ENCODE results near the gene FAM174B.

Gene FAM174B

GRCh38 chr15:92653836-92654539, 1.6 kb downstream of the FAM174B start:
- POLR2A ChIA-PET = interaction anchor here (2.0 kb wide), 1 partner anchor 10 kb away, joined by 6 read pairs; no protein-coding TSS in a partner anchor
- CTCF ChIA-PET = interaction anchor here (1.0 to 2.7 kb wide), 6 partner anchors 9 to 132 kb away, joined by 3 to 9 read pairs (median 4); no protein-coding TSS in a partner anchor
- peak; percentile 17 for TF ChIP-seq CTCF (IDR thresholded peaks at IDR 0.05; ENCODE audit: control extremely low read depth, extremely low read depth, low read depth, missing control alignments)
- no peak for DNase-seq (ENCODE audit: extremely low spot score)

- POLR2A ChIA-PET = interaction anchor here (2.0 kb wide), 1 partner anchor 9 kb away, joined by 6 read pairs; no protein-coding TSS in a partner anchor
- no peak for TF ChIP-seq CTCF (IDR thresholded peaks at IDR 0.05; ENCODE audit: control extremely low read depth, extremely low read depth, low read depth, missing control alignments)
- CTCF ChIA-PET = interaction anchor here (1.0 to 2.7 kb wide), 6 partner anchors 10 to 132 kb away, joined by 3 to 9 read pairs (median 4); no protein-coding TSS in a partner anchor
- DNase-seq (ENCODE audit: extremely low spot score) = no peak
These were observed 2.2 kb downstream of the FAM174B start for GRCh38 chr15:92653366-92653765.

GRCh38 chr15:92652576-92652966, 3.0 kb downstream of the FAM174B start:
- POLR2A ChIA-PET = interaction anchor here (2.0 kb wide), 1 partner anchor 8 kb away, joined by 6 read pairs; no protein-coding TSS in a partner anchor
- TF ChIP-seq CTCF (IDR thresholded peaks at IDR 0.05; ENCODE audit: control extremely low read depth, extremely low read depth, low read depth, missing control alignments) = no peak
- DNase-seq (ENCODE audit: extremely low spot score) = no peak
- CTCF ChIA-PET = interaction anchor here (1.1 to 2.7 kb wide), 4 partner anchors 11 to 62 kb away, joined by 3 to 9 read pairs (median 4); no protein-coding TSS in a partner anchor

GRCh38 chr15:92651877-92652575, 3.5 kb downstream of the FAM174B start:
- DNase-seq (ENCODE audit: extremely low spot score) = no peak
- POLR2A ChIA-PET = no interaction called here
- TF ChIP-seq CTCF (IDR thresholded peaks at IDR 0.05; ENCODE audit: control extremely low read depth, extremely low read depth, low read depth, missing control alignments) = no peak
- CTCF ChIA-PET = interaction anchor here (1.1 to 2.7 kb wide), 3 partner anchors 17 to 63 kb away, joined by 3 to 9 read pairs (median 6); no protein-coding TSS in a partner anchor

- CTCF ChIA-PET = interaction anchor here (0.9 to 1.7 kb wide), 2 partner anchors 12 to 16 kb away, joined by 3 to 6 read pairs; no protein-coding TSS in a partner anchor
These were observed 4.6 kb downstream of the FAM174B start for GRCh38 chr15:92650966-92651365.

More at GRCh38 chr15:92650966-92651365, 4.6 kb downstream of the FAM174B start:
- DNase-seq (ENCODE audit: extremely low spot score) = no peak
- POLR2A ChIA-PET = no interaction called here
- TF ChIP-seq CTCF (IDR thresholded peaks at IDR 0.05; ENCODE audit: control extremely low read depth, extremely low read depth, low read depth, missing control alignments) = no peak

Measured in GM10248 (cell line).